ENCODE measurements around the gene ILDR2.

- TF ChIP-seq POLR2A (IDR thresholded peaks at IDR 0.05; ENCODE audit: low read depth, low read length) = no peak
- TF ChIP-seq POLR2AphosphoS5 (IDR thresholded peaks at IDR 0.05; ENCODE audit: low read depth, low read length) = no peak
These were observed 24.2 kb upstream of the ILDR2 start for GRCh38 chr1:166999500-167000055.
